ENCODE results near the gene BICDL2. TPM values are rescaled to one million over a fixed set of nuclear protein-coding genes. Genes with fewer than 3 reads are reported as not detected.
A peak's percentile ranks its signal among the peaks of the same experiment; 100 is the strongest.

BICDL2 gene
- total and polyA plus RNA-seq, 9 of the 15 experiments (the other 6 are each of a cell fraction or from before 2014, with no cell fraction given): 0.09 to 0.28 (median 0.09) TPM; not detected in 6

DNA sequence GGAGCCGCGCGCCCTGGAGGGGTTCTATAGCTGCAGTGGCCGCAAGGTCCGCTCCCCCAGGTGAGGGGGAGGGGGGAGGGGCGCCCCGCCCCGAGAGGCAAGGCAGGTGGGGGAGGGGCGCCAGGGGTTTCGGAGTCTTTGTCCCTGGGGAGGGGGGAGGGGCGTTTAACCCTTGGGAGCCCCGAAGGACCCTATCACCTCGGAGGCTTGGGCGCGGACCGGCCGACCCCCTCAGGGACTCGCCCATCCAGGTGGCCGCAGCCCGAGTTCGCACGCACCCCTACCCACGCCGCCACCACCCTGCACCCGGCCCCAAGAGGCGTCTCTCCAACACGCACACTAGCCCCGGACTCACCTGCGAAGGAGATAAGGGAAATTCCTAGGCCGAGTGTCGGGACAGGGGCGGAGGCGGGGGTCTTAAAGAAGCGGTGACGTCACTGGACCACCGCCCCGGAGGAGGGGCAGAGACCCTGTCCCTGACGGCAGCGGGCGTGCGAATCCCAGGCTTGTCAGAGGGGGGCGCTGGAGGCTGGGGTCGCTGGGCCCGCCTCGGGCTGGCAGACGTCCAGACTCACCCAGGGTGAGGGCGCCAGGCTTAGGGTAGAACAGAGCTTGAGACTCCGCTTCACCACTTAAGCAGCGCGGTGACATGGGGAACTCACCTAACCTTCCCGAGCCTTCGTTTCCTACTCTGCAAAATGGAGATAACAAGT is 18.8 kb downstream of the BICDL2 start, which contains the start of gene CLDN6 (continued):
- TF ChIP-seq, protein P1, sequence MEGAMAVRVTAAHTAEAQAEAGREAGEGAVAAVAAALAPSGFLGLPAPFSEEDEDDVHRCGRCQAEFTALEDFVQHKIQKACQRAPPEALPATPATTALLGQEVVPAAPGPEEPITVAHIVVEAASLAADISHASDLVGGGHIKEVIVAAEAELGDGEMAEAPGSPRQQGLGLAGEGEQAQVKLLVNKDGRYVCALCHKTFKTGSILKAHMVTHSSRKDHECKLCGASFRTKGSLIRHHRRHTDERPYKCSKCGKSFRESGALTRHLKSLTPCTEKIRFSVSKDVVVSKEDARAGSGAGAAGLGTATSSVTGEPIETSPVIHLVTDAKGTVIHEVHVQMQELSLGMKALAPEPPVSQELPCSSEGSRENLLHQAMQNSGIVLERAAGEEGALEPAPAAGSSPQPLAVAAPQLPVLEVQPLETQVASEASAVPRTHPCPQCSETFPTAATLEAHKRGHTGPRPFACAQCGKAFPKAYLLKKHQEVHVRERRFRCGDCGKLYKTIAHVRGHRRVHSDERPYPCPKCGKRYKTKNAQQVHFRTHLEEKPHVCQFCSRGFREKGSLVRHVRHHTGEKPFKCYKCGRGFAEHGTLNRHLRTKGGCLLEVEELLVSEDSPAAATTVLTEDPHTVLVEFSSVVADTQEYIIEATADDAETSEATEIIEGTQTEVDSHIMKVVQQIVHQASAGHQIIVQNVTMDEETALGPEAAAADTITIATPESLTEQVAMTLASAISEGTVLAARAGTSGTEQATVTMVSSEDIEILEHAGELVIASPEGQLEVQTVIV (CRISPR knock-in tag; IDR thresholded peaks at IDR 0.05; ENCODE audit: borderline replicate concordance): no peak
- TF ChIP-seq ETS2 (tag; IDR thresholded peaks at IDR 0.05; ENCODE audit: borderline replicate concordance, poor library complexity, severe bottlenecking): no peak
- TF ChIP-seq XRCC3 (IDR thresholded peaks at IDR 0.05): no peak
- TF ChIP-seq FOXJ3 (CRISPR knock-in tag; IDR thresholded peaks at IDR 0.05): no peak
- TF ChIP-seq, protein P2, sequence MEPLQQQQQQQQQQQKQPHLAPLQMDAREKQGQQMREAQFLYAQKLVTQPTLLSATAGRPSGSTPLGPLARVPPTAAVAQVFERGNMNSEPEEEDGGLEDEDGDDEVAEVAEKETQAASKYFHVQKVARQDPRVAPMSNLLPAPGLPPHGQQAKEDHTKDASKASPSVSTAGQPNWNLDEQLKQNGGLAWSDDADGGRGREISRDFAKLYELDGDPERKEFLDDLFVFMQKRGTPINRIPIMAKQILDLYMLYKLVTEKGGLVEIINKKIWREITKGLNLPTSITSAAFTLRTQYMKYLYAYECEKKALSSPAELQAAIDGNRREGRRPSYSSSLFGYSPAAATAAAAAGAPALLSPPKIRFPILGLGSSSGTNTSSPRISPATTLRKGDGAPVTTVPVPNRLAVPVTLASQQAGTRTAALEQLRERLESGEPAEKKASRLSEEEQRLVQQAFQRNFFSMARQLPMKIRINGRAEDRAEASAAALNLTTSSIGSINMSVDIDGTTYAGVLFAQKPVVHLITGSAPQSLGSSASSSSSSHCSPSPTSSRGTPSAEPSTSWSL (CRISPR knock-in tag; IDR thresholded peaks at IDR 0.05; ENCODE audit: borderline replicate concordance): no peak
- TF ChIP-seq HDAC3 (IDR thresholded peaks at IDR 0.05; ENCODE audit: borderline replicate concordance, partially characterized antibody): no peak
- TF ChIP-seq POLR2A (conservative IDR thresholded peaks at IDR 0.05): no peak
- TF ChIP-seq CSDE1 (IDR thresholded peaks at IDR 0.05): no peak
- no peak for TF ChIP-seq SMARCC2 (IDR thresholded peaks at IDR 0.05; ENCODE audit: low read depth)
- peak; percentile 74 for TF ChIP-seq JUND (IDR thresholded peaks at IDR 0.05; ENCODE audit: borderline replicate concordance, low read depth, low read length)
- no peak for TF ChIP-seq JUND (tag; IDR thresholded peaks at IDR 0.05; ENCODE audit: borderline replicate concordance, low read depth, low read length)
- TF ChIP-seq, protein P3, sequence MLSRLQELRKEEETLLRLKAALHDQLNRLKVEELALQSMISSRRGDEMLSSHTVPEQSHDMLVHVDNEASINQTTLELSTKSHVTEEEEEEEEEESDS (CRISPR knock-in tag; IDR thresholded peaks at IDR 0.05): no peak
- TF ChIP-seq, protein P4, sequence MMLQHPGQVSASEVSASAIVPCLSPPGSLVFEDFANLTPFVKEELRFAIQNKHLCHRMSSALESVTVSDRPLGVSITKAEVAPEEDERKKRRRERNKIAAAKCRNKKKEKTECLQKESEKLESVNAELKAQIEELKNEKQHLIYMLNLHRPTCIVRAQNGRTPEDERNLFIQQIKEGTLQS (IDR thresholded peaks at IDR 0.05): peak; percentile 89
- TF ChIP-seq, protein P4 (CRISPR knock-in tag; conservative IDR thresholded peaks at IDR 0.05): no peak
- TF ChIP-seq, protein P5, sequence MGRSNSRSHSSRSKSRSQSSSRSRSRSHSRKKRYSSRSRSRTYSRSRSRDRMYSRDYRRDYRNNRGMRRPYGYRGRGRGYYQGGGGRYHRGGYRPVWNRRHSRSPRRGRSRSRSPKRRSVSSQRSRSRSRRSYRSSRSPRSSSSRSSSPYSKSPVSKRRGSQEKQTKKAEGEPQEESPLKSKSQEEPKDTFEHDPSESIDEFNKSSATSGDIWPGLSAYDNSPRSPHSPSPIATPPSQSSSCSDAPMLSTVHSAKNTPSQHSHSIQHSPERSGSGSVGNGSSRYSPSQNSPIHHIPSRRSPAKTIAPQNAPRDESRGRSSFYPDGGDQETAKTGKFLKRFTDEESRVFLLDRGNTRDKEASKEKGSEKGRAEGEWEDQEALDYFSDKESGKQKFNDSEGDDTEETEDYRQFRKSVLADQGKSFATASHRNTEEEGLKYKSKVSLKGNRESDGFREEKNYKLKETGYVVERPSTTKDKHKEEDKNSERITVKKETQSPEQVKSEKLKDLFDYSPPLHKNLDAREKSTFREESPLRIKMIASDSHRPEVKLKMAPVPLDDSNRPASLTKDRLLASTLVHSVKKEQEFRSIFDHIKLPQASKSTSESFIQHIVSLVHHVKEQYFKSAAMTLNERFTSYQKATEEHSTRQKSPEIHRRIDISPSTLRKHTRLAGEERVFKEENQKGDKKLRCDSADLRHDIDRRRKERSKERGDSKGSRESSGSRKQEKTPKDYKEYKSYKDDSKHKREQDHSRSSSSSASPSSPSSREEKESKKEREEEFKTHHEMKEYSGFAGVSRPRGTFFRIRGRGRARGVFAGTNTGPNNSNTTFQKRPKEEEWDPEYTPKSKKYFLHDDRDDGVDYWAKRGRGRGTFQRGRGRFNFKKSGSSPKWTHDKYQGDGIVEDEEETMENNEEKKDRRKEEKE (IDR thresholded peaks at IDR 0.05; ENCODE audit: borderline replicate concordance in 1 of 2, control insufficient read depth in 1 of 2, low read depth in 2 of 2, low read length in 1 of 2): no peak
- no peak for TF ChIP-seq U2AF2 (optimal IDR thresholded peaks at IDR 0.05; ENCODE audit: low read depth, low read length)
- TF ChIP-seq PHTF2 (CRISPR knock-in tag; IDR thresholded peaks at IDR 0.05): no peak
- no peak for TF ChIP-seq SIN3A (IDR thresholded peaks at IDR 0.05; ENCODE audit: borderline replicate concordance in 2 of 2, control insufficient read depth in 1 of 2, low read depth in 2 of 2, low read length in 2 of 2)
- no peak for TF ChIP-seq FOSL1 (tag; conservative IDR thresholded peaks at IDR 0.05)

All from K562 (cell line).